DMS53 treated with DMSO at 0.1 percent for 48 hours (cell line): ENCODE data around the gene BAD.
A peak's percentile ranks its signal among the peaks of the same experiment; 100 is the strongest.
"Not testable (repeated sequence)": the region's sequence is repeated elsewhere in the genome, so short reads cannot be mapped to it uniquely, and the experiment has no call there.

ENCODE experiments used
- DNase-seq: peaks from one replicate; lab custom pipeline; 2025; ENCODE audit not compliant: unreplicated experiment; lab: John Stamatoyannopoulos, UW

The BAD gene

DNA sequence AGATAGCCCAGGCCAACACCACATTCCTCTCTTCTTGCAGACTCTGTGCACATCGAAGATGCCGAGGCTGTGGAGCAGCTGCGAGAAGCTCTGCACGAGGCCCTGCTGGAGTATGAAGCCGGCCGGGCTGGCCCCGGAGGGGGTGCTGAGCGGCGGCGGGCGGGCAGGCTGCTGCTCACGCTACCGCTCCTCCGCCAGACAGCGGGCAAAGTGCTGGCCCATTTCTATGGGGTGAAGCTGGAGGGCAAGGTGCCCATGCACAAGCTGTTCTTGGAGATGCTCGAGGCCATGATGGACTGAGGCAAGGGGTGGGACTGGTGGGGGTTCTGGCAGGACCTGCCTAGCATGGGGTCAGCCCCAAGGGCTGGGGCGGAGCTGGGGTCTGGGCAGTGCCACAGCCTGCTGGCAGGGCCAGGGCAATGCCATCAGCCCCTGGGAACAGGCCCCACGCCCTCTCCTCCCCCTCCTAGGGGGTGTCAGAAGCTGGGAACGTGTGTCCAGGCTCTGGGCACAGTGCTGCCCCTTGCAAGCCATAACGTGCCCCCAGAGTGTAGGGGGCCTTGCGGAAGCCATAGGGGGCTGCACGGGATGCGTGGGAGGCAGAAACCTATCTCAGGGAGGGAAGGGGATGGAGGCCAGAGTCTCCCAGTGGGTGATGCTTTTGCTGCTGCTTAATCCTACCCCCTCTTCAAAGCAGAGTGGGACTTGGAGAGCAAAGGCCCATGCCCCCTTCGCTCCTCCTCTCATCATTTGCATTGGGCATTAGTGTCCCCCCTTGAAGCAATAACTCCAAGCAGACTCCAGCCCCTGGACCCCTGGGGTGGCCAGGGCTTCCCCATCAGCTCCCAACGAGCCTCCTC lies 31.4 kb upstream of the BAD start:
- DNase-seq = not testable (repeated sequence)

DNA sequence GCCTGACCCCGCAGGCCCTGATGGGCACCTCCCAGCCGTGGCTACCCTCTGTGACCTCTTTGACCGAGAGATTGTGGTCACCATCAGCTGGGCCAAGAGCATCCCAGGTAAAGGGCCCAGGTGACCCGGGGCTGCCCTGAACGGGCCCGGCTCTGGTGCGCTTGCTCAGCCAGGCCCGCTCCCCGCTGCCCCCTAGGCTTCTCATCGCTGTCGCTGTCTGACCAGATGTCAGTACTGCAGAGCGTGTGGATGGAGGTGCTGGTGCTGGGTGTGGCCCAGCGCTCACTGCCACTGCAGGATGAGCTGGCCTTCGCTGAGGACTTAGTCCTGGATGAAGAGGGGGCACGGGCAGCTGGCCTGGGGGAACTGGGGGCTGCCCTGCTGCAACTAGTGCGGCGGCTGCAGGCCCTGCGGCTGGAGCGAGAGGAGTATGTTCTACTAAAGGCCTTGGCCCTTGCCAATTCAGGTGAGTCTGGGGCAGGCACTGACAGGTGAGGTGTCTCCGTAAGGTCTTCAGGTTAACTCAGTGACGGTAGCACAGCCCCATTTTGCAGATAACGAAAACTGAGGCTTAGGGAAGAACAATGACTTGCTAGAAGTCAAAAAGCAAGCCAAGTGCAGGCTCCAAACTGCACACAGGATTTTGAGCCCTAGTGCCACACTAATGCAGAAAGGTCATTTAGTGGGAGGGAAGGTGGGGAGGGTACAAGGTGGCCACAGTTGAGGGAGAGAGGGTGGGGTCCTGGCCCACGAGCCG lies 30.5 kb upstream of the BAD start:
- DNase-seq = no peak

DNA sequence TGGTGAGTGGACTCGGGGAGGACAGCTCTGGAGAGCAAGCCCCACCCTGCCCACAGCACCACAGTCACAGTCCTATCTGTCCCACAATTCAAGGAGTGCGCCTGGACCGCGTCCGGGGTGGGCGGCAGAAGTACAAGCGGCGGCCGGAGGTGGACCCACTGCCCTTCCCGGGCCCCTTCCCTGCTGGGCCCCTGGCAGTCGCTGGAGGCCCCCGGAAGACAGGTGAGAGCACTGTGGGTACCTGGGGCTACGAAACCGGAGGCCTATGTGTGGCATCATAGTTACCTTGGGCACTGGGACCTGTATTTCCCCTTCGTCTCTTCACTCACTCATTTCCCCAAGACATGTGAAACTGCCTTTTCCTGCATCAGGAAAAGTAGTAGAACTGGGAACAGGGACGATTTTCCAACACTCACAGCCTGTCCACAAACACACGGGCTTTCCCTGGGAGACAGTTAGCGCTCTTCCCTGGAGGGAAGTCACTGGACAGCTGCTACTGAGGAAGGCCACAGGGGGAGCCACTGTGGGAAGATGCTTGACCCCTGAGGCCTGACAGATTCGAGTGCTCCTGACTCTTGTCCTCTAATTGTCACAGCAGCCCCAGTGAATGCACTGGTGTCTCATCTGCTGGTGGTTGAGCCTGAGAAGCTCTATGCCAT lies 29.8 kb upstream of the BAD start:
- no peak for DNase-seq

DNA sequence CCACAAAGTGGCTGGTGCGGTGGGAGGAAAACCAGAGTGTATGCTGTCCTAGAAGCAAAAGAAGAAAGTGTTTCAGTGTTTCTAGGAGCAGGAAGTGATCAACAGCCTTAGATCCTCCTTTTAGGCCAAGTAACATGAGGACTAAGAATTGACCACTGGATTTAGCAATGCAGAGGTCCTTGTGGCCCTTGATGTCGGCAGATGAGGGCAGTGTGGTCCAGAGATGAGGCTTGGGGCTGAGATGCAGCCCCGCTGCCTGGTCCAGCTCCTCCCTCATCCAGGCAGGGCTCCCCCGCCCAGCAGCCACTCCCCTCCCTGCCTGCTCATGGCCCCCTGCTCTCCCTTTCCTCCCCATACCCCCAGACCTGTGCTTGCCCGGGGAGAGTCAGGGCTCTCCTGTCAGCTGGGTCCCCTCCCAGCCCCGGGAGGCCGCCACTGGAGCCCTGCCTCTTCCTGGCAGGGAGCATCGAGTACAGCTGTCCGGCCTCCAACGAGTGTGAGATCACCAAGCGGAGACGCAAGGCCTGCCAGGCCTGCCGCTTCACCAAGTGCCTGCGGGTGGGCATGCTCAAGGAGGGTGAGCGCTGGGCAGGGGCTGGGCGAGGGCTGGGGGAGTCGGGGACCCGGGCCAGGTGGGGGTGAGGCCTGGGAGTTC lies 29.2 kb upstream of the BAD start:
- DNase-seq = no peak

DNA sequence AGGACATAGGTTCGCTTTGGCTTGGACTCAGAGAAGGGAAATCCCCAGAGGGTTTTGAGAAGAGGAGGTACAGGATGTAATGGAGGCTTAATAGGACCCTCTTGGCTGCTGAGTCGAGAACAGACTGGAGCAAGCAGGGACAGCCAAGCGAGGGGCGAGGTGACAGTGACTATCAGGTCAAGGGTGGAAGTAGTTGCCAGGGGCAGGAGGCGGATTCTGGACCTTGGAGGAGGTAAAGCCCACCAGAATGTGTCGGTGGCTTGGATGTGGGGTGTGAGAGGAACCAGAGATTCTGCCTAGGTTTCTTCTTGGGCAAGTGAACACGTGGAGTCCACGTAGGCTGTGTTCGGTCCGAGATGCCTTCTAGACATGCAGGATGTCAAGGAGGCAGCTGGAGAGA lies 28.5 kb upstream of the BAD start:
- no peak for DNase-seq

DNA sequence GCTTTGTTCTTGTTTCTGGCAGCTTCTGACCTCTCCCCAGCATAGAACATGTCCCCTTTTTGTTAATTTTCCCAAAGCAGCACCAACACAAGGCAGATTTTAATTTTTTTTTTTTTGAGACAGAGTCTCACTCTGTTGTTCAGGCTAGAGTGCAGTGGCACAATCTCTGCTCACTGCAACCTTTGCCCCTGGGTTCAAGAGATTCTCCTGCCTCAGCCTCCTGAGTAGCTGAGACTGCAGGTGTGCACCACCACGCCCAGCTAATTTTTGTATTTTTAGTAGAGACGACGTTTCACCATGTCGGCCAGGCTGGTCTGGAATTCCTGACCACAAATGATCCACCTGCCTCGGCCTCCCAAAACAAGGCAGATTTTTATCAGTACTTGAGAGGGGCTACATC lies 23.3 kb upstream of the BAD start:
- not testable (repeated sequence) for DNase-seq

DNA sequence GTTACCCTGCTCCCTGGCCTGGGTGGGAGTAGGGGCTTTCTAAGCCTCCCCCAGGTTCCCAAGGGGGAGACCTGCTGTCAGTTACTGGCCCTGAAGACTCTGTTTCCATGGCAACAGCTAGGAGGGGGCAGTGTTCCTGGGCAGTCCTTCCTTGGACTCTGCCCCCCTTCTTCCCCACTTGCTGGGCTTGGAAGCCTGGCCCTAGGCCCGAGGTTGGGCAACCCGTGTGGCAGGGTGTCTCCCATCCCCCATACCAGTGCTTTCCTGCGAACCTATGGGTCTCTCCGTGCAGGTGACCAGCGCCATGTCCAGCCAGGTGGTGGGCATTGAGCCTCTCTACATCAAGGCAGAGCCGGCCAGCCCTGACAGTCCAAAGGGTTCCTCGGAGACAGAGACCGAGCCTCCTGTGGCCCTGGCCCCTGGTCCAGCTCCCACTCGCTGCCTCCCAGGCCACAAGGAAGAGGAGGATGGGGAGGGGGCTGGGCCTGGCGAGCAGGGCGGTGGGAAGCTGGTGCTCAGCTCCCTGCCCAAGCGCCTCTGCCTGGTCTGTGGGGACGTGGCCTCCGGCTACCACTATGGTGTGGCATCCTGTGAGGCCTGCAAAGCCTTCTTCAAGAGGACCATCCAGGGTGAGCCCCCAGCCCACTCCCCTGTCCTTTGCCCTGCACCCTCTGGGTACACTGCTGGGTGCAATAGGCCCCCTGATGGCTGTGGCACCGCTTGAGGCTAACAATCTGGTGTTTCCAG lies 22.6 kb upstream of the BAD start:
- no peak for DNase-seq

DNA sequence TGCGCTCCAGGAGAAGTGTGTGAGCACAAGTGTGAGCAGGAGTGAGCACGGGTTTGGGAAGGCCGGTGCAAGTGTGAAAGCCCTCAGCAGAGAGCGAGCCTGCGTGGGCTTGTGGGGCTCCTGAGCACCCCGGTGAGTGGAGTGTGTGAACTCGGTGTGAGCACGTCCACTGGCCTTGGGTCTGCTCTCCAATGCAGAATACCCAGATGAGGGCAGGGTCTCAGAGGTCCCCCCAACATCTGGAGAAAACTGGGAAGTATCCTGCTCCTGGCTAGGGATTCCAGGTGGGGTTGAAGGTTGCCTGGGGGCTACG lies 22.1 kb upstream of the BAD start:
- no peak for DNase-seq

DNA sequence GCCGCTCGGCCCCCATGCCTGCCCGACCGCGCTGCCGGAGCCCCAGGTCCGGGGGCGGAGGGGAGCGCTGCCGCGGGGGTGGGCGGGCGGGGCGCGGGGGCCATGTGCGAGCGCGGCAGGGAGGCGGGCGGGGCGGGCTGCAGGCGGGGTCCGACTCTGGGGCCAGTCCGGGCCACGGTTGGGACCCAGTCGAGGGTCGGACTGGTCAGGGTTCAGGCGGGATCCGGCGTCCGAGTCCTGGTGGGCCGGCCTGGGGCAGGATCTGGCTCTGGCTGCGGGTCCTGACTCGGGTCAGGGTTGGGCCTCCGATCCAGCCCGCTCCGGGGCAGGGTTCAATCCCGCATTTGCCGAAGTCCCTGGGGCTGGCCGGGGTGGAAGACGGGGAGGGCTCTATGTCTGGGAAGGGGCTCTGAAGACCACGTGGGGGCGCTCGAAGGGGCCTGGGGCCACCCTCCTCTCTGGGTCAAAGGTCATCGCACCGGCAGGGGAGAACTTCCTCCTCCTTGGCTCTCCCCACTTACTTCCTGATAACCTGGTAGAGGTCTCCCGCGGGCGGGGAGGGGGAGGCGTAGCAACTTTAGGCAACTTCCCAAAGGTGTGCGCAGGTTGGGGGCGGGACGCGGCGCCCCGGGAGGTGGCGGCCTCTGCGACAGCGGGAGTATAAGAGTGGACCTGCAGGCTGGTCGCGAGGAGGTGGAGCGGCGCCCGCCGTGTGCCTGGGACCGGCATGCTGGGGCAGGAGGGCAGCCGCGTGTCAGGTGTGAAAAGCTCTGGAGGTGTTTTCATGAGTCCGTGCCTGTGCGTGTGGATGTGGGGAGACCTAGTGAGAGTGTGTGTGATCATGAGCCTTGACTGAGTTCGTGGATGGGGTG lies 21.5 kb upstream of the BAD start:
- no peak for DNase-seq

DNA sequence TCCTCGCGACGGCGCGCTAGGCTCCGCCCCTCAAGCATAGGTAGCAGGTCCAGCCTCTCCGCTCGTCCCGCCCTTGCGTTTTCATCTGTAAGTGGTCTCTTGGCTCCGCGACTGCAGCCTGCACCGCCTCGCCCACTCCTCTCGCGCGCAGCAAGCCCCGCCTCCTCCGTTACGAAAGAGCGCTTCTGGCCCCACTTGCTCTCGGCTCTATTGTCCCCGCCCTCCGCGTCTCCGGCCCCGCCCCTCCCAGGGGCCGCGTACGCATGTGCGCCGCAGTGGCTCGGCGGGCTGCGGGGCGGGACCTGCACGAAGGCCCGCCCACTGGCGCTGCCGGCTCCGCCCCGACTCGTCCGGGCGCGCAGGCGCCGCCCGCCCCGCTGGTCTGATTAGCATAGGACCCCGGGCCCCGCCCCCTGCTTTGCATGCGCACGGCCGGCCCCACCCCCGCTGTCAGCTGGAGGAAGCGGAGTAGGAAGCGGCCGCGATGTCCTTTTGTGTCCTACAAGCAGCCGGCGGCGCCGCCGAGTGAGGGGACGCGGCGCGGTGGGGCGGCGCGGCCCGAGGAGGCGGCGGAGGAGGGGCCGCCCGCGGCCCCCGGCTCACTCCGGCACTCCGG lies 20.7 kb upstream of the BAD start, which contains the start of gene ESRRA:
TSS of gene ESRRA (plus strand) at position 450 of the 616 bp plus-strand sequence. CDS start 1,656 bp downstream, outside the sequence.
- DNase-seq = peak; percentile 97

DNA sequence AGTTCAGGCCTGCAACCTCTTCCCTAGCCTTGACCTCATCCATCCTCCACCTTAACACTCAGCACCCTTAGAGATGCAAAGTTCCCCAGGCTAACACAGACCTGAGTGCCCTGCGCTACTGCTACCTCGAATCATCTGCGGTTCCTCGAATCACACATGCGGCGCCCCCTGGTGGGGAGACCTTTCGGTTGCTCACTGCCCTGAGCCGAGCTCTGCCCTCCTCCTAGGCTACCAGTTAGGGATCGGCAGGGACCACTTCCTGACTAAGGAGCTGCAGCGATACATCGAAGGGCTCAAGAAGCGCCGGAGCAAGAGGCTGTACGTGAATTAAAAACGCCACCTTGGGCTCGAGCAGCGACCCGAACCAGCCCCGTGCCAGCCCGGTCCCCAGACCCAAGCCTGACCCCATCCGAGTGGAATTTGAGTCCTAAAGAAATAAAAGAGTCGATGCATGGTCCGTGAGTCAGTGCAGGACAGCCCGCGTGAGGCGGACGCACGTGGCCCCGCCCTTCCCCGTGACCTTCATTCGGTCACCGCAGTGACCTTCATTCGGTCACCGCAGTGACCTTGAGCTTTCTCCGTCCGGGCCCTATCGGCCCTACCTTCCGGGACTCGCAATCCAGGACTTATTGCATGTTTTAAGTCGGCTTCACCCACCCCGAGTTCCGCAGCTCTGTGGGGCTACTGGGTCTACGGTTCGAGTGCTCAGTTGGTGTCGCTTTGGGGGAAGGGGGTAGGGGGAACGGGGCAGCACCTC lies 20.0 kb upstream of the BAD start:
- peak; percentile 92 for DNase-seq

DNA sequence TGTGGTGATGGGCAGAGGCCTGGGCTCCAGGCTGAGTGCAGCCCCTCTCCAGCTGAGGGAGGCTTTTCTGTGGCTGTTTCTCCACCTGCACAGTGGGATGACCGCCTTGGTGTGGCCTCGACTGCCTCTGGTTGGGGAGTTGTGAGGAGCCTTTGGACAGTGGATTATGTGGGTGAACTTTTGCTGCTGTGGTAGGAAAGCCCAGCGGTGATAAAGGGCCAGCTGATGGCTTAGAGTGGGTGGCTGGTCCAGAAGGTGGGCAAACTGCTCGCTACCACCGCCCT lies 19.5 kb upstream of the BAD start:
- DNase-seq = no peak

DNA sequence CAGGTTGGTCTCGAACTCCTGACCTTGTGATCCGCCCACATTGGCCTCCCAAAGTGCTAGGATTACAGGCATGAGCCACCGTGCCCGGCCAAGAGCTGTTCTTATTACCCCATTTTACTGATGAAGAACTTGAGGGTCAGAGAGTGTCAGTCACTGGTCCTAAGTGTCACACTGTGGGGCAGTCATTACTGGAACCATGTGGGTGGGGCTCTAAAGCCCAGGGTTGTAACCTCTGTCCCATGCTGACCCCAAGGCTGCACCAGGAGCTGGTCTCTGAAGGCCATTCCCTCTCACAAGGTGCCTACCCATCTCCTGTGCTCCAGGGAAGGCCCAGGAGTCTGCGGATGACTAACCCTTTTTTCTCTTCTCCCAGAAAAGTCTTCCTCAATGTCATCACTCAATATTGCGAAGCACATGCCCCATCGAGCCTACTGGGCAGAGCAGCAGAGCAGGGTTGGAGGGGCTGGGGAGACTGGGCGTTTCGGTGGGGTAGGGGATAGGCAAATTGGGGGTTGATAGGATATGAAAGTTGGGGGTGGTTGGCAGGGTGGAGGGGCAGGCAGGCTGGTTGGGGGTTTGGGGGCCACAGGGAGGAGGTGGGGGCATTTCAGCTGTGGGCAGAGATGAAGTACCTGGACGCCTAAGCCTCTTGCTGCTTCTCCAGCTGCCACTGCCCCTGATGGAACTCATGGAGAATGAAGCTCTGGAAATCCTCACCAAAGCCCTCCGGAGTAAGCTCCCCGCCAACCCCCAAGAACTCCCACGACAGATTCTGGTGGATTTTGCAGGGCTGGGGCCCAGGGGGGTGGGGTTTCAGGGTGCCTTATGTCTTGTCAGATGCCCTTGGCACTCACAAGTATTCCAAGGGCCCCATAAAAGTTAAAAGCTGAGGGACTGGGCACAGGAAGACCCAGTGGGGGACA lies 18.9 kb upstream of the BAD start:
- DNase-seq = no peak

DNA sequence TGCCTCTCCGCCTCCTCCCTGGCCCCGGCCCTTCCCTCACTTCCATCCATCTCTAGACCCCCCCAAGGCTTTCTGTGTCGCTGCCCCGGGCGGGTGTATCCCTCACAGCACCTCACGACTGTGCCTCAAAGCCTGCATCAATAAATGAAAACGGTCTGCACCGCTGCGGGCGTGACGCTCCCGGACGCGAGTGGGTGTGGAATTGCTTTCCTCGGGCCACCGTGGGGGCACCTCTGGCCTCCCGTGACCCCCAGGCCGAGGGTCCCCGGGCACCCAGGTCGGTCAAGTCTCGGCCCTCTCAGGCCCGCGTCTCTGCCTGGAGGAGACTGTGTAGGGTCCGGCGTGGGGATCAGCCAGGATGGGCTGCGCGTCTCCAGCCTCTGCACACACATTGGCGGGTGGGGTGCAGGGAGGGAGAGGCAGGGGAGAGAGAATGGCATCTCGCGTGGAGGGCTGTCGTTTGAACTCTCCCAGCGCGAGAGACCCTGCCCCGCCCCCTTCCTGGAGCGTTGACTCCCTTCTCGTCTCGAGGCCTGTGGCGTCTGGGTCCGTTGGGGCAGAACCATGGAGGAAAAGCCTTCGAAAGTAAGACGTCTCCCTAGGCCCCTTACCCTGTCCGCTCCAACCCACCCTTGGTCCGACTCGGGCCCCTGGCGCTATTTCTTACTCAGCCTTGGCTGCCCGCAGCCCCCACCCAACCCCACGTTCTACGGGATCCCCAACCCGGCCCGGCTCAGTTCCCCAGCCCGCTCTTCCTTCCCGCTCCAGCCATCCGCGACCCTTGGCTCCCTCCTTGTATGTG lies 15.6 kb upstream of the BAD start, which contains the start of gene CATSPERZ:
TSS of gene CATSPERZ (plus strand) at position 512 of the 802 bp plus-strand sequence. CDS start at position 565, 53 bp downstream.
- DNase-seq = no peak

DNA sequence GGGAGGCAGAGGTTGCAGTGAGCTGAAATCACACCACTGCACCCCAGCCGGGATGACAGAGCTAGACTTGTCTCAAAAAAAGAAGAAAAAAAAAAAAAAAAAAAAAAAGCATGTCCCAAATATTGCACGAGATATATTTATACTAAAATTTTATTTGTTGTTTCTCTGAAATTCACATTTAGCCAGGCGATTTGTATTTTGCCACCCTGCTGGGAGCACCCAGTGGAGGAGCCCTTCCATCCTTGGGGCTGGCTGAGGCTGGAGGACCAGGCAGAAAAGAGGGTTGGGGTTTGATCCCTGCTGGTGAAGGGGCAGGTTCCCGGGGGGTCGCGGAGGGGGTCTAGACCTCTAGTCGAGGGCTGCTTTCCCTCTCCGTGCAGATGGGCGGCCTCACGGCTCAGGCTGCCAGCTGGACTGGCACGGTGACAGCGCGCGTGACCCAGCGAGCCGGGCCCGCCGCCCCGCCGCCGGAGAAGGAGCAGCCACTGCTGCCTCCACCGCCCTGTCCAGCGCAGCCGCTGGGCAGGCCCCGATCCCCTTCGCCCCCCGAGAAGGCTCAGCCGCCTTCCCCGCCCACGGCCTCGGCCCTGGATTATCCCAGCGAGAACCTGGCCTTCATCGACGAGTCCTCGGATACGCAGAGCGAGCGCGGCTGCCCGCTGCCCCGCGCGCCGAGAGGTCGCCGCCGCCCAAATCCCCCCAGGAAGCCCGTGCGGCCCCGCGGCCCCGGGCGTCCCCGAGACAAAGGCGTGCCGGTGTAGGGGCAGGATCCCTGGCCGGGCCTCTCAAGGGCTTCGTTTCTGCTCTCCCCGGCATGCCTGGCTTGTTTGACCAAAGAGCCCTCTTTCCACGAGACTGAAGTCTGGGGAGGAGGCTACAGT lies 14.7 kb upstream of the BAD start:
- no peak for DNase-seq
